ENCODE data around the gene GARS1.

- TF ChIP-seq CTCF (conservative IDR thresholded peaks at IDR 0.05 in 1 of 2, IDR thresholded peaks at IDR 0.05 in 1 of 2; ENCODE audit: low read depth in 1 of 2, low read length in 2 of 2) (no peak), EZH2 (IDR thresholded peaks at IDR 0.05; ENCODE audit: low read length, missing control alignments) (no peak)
Measured at GRCh38 chr7:30557245-30557644, 37.4 kb upstream of the GARS1 start.

Measured in fibroblast of lung (primary cell).